Stimulated activated CD4-positive, alpha-beta T cell treated with anti-CD3 and anti-CD28 coated beads, Interleukin-1b, Interleukin-23, amount 100 ng/mL, for 48 hours (primary cell): ENCODE measurements around the gene ZNF490.
A peak's percentile ranks its signal among the peaks of the same experiment; 100 is the strongest.
"Not testable (repeated sequence)": the region's sequence is repeated elsewhere in the genome, so short reads cannot be mapped to it uniquely, and the experiment has no call there.

ENCODE experiments used
- DNase-seq: peaks from one replicate; pipeline ENCODE4 v3.0.0-alpha.2; 2020

The ZNF490 gene

GRCh38 chr19:12621253-12622024, 10.8 kb upstream of the ZNF490 start:
- not testable (repeated sequence) for DNase-seq

GRCh38 chr19:12617646-12618045, 7.0 kb upstream of the ZNF490 start:
- DNase-seq: no peak

- DNase-seq: no peak
Measured at GRCh38 chr19:12611361-12611699, 717 bp upstream of the ZNF490 start.

GRCh38 chr19:12607631-12608030, 3.0 kb downstream of the ZNF490 start:
- DNase-seq: no peak

GRCh38 chr19:12606796-12607195, 3.8 kb downstream of the ZNF490 start:
- DNase-seq: no peak

- DNase-seq: peak; percentile 65
Measured at GRCh38 chr19:12603714-12604113, 6.9 kb downstream of the ZNF490 start.

- DNase-seq: no peak
Measured at GRCh38 chr19:12597594-12597993, 13.0 kb downstream of the ZNF490 start.

GRCh38 chr19:12596927-12597548, 13.6 kb downstream of the ZNF490 start:
- DNase-seq: no peak

- DNase-seq: no peak
Measured at GRCh38 chr19:12596485-12596884, 14.1 kb downstream of the ZNF490 start.

- no peak for DNase-seq
Measured at GRCh38 chr19:12581100-12581499, 29.5 kb downstream of the ZNF490 start.

- DNase-seq: no peak
Measured at GRCh38 chr19:12580180-12580694, 30.4 kb downstream of the ZNF490 start.

- DNase-seq: no peak
Measured at GRCh38 chr19:12578641-12579040, 32.0 kb downstream of the ZNF490 start.

- DNase-seq: no peak
Measured at GRCh38 chr19:12574036-12574435, 36.6 kb downstream of the ZNF490 start.

- DNase-seq: no peak
Measured at GRCh38 chr19:12567951-12568350, 42.7 kb downstream of the ZNF490 start.

GRCh38 chr19:12566380-12566779, 44.2 kb downstream of the ZNF490 start:
- not testable (repeated sequence) for DNase-seq

GRCh38 chr19:12564016-12564664, 46.5 kb downstream of the ZNF490 start:
- DNase-seq: peak; percentile 90

GRCh38 chr19:12555456-12555930, 55.1 kb downstream of the ZNF490 start:
- DNase-seq: no peak

- peak; percentile 94 for DNase-seq
Measured at GRCh38 chr19:12551060-12551832, 59.4 kb downstream of the ZNF490 start, which contains the start of gene ZNF564. Gene ZNF564 (minus strand): TSS chr19:12551482. CDS start chr19:12551332, 150 bp downstream.

GRCh38 chr19:12546903-12547302, 63.7 kb downstream of the ZNF490 start:
- DNase-seq: no peak

- no peak for DNase-seq
Measured at GRCh38 chr19:12546068-12546467, 64.5 kb downstream of the ZNF490 start.

- DNase-seq: no peak
Measured at GRCh38 chr19:12545267-12545666, 65.3 kb downstream of the ZNF490 start.

GRCh38 chr19:12544401-12544876, 66.2 kb downstream of the ZNF490 start:
- no peak for DNase-seq

- DNase-seq: no peak
Measured at GRCh38 chr19:12543855-12544254, 66.8 kb downstream of the ZNF490 start.
